Stimulated activated CD8-positive, alpha-beta memory T cell treated with anti-CD3 and anti-CD28 coated beads, Interleukin-15, amount 100 ng/mL, for 4 hours (primary cell): ENCODE measurements around the gene SH3BP4.
"Not testable (repeated sequence)": the region's sequence is repeated elsewhere in the genome, so short reads cannot be mapped to it uniquely, and the experiment has no call there.

ENCODE experiments used
- DNase-seq, 2 donors: peaks; one replicate each; pipeline ENCODE4 v3.0.0-alpha.2; 2020; ENCODE audit warnings: low read depth in 2 of 2

Gene SH3BP4

DNA sequence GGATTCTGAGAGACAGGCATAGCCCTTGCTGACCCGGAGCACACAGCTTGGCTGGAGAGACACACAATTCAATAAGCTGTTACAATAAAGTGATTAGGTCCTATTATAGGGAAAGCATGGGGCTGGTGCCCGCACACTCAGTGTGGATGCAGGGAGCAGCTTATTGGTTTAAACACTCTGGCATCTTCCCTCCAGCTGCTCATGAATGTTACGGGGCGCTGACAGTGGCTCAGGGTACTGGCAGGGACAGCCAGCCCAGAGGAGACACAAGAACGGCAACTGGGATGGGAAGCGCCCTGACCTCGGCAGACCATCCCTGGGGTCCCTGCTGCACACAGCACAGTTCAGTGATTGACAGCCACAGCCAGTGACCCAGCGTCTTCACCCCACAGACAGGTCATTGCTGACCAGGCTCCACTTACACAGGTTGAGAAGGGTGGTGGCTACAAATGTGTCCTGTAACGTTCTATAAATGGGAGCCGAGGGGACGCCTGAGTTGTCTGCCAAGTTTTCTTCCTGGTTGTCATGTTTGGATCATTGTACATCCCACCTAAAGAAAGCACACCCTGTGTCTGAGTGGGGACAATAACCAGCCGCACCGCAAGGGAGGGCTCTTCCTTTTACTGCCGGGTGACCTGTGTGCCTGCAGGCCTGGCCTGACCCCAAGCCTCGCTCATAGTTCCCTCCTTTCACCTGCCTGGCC lies 60.3 kb downstream of the SH3BP4 start:
- no peak for DNase-seq

DNA sequence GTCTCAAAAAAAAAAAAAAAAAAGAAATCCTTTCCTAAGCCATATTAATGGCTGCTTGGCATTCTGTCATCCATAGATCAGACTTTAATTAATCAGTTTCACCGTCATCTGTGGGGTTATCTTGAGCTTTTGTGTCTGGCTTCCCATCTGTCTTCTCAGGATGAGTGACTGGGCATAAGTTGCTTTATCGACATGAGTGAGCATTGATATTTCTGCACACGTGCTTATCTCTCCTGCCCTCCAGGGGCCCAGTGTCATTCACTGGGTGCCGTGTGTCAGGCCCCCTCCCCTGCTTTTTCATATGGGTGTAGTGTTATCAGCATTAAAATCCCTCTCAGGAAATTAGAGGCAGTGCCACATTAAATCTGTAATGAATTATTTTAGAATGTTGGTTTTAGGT lies 65.6 kb downstream of the SH3BP4 start:
- no peak for DNase-seq

DNA sequence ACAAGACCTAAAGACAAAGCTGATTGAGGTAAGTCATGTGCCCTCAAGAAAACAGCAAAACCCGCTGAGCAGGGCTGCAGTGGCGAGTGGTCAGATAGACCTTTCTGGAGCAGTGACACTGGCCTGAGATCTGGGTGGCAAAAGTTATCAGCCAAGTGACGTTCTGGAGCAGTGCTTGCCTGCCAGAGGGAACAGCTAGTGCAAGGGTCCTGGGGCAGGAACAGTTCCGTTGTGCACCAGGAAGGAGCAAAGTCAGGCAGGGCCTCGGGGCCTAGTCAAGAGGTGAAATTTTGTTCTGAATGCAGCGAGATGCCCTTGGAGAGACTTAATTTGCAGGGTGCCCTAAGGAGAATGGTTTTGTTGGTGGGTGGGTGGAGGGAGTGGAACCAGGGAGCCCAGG lies 67.0 kb downstream of the SH3BP4 start:
- no peak for DNase-seq

DNA sequence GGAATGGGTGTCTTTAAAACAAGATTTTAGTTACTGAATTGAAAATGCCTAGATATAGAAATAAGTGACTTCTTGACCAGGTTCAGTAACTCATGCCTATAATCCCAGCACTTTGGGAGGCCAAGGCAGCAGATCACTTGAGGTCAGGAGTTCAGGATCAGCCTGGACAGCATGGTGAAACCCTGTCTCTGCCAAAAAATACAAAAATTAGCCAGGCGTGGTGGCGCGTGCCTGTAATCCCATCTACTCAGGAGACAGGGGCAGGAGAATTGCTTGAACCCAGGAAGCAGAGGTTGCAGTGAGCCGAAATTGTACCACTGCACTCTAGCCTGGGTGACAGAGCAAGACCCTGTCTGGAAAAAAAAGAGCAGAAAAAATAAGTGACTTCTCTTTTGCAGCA lies 68.3 kb downstream of the SH3BP4 start:
- DNase-seq: not testable (repeated sequence)

DNA sequence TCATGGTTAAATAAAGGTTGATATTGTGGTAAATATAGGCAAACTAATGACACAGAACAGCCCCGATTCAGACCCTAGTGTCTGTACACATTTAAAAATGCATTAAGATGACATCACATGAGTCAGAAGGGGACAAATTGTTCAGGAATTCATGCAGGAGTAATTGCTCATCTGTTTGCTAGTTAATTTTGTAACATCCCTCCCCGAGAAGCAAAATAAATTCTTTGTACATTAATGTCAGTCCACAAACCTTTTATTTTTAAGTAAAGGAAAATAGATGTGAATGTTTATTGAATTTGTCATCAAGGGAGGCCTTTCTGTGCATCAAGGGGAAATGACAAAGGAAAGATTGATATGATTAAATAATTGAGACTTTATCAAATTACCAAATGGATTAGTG lies 69.9 kb downstream of the SH3BP4 start:
- no peak for DNase-seq

DNA sequence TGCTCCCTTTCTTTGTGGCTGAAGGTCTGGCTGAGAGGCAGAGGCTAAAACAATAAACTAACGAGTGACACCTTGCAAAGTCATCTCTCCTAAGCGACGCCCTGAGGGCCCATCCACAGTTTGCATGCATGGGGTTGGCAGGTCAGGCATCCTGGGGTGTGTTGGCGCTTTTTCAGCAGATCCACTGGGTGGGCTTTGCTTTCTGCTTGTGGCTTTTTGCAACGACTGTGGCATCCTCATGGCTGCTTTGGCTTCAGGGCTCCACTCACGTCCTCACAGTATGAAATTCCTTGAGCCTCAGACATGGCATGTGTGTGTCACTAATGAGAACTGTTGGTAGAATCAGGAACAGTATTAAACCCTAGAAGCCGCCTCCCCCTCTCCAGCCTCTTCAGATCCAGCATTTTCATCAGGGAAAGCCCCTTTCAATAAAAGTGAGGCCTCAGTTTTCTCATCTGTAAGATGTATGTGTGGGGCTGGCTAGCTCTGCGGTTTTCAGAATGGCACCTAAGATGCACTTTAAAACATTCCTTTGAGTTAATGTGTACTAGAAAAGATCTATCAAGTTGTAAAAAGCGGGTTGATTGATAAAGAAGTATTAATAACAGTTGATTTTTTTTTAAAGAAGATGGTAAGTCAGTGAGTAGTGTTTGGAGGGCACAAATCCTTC lies 72.5 kb downstream of the SH3BP4 start:
- DNase-seq: no peak

DNA sequence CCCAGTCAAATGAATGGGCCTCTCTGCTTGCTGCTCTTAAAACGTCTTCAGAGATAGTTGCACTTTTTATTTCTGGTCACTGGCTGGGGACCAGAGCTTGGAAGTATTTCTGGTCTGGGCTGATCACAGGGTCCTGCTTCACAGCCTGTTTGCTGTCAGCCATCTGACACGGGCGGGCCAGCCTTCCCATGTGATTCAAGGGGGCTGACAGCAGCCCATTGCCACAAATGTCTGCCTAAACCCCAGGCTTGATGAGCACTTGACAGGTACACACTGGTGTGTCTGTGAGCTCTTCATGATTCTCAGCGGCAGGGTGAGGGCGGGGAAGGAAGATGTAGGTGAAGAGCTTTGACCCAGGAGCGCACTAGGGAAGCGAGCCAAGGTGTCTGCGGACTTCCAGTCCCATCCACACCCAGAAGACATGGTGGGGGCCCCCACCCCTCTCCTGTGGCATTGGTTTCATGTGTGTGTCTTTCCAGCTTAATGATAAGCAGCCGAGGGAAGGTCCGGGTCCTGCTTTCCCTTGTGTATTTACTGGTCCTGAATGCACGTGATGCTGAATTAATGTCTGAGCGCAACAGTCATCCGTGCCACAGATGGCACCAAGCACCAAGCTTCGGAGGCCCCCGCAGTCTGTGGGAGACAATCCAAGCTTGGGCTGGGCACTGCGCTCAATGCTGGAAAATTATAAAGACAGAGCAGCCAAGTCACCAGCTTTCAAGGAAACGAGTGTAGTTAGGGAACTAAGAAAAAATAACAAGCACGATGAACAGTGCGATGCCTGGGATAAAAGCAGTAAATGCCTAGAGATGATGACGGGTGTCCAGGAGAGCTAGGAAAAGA lies 73.3 kb downstream of the SH3BP4 start:
- no peak for DNase-seq

DNA sequence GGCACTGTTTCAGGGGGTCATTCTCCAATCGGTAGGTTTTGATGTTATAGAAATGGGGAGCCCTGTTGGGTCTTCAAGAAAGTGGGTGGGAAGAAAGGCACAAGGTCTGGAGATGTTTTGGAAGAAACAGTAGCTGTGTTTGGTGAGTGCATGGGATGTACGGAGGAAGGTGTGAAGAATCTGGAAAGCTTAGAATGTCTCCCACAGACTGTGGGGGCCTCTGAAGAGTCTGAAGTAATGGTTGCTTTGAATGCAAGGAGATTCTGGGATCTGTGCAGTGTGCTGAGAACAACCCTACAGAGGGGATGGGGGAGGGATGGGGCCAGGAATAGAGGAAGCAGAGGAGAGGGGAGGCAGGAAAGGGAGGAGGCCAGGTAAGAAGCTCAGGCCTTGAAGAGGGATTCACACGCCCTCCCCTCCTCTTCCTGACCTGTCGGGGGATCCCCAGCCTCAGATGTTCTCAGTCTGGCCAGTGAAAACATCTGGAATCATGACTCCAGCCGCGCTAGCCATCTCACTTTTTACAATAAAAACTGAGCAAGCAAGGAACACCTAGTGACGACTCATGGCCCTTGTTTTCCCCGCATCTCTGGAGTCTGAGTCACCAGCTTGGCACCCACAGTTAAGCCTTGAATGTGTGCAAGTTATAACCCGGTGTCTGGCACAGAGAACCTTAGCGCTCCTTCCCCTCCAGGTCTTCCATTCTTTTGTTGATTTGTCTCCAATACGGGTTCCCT lies 74.2 kb downstream of the SH3BP4 start:
- no peak for DNase-seq

DNA sequence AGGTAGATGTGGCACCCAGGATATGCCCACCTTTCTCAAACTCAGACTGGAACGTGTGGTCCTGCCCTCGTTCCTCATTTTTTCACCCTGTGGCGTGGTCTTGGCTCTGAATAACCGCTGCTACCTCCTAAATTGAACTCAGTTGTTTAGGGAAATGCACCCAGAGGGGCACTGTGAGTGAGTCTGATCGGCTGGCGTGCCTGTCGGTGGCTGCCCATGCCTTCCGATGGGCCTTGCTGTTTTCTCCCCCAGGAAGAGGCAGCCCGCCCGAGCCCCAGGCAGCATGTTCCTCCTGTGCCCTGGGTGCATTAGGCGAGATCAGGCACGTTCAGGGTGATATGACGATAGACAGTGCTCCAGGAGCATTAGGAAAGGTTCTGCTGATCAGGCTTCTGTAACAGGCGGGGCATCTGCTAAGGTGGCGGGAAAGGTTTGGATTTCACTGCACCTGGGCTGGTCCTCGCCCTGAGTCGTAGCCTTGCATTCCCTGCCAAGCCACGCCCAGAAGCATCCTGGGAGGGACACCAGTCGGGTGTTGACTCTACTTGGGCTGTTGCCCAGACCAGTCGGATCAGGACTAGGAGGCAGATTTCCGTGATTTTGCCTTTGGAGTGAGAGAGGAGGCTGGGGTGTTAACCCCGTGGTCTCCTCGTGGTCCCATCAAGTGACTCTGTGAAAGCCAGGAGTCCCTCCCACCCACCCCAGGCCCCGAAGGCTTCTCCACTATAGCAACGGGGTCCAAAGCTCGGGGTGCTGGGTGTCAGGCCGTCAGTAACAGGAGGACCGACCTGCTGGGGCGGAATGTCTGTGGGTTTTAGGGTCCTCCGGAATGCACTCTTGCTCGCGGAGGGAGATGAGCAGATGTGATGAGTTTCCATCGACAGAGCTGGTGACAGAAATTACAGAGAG lies 75.1 kb downstream of the SH3BP4 start:
- no peak for DNase-seq

DNA sequence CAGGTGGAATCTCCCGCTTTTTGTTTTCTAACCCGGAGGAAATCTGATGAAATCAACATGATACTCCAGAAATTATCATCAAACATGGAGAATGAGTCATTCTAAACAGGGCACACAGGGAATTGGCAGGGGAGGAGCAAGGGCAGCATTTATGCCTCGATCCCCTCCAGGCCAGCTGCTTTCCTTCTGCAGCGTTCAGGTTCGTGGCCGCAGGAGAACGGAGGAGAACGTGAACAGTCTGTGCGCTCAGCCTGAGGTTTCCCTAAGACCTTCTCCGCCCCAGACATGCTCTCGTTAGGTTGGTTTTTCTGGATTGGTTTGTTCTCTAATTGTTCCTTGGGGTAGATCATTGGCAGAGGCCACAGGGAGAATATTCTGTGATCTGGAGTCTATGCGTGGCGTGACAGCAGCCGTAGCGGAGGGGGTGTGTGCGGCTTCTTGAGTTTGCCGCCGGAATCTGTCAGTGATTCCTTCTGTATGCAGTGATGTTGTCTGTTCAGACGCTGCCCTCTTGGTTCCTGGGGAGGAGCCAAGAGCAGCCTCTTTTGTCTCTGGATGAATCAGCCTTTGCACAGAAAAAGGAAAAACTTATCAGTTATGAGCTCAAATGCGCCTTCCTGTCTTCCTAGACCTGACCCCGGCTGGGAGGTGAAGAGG lies 75.9 kb downstream of the SH3BP4 start:
- DNase-seq: no peak

DNA sequence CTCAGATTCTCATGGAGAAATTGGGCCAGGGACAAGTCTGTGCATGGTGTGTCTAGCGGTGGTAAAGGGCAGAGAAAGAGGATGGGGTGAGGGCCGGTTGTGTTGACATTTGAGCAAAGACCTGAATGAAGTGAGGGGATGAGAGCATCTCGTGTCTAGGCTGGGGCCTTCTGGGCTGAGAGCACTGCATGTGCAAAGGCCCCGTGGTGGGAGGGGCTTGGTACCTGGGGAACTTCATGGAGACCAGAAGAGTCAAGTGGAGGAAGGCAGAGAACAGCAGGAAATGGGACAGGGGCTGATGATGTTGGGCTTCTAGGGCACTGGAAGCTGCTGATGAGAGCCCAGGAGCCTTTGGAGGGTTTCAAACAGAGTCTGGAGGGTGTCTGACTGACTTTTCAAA lies 76.8 kb downstream of the SH3BP4 start:
- no peak for DNase-seq

DNA sequence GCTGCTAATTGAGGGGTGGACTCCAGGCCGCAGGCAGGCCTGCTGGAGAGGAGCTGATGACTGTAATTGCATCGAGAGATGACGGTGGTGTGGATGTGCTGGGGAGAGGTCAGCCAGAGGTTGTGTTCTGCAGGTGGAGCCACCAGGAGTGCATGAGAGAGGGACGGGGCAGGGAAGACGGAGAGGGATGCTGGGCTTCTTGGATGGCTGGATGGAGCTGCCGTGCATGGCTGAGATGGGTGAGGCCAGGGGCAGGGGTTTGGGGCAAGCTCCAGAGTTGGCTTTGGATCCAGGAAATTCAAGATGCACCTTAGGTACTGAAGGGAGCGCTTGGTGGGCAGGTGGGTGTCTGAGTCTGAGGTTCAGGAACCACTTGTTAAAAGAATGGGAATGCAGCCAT lies 77.2 kb downstream of the SH3BP4 start:
- DNase-seq: no peak

DNA sequence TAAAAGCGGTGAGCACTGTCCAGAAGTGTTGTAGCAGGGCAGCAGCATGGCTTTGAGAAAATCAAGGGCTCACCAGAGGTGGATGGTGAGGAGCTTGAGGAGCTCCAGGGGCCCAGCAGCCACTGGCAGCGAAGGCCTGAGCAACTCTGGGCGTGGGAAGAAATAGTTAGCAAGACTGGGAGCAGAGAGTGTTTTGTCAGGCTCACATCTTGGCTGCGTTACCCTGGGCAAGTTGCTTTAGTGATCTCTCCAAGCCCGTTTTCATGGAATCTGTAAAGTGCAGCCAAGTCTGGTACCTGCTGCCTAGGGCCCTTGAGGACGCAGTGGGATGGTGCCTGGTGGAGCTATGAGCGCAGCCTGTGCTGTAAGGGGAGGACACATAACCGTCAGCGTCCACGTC lies 78.3 kb downstream of the SH3BP4 start:
- DNase-seq: no peak

DNA sequence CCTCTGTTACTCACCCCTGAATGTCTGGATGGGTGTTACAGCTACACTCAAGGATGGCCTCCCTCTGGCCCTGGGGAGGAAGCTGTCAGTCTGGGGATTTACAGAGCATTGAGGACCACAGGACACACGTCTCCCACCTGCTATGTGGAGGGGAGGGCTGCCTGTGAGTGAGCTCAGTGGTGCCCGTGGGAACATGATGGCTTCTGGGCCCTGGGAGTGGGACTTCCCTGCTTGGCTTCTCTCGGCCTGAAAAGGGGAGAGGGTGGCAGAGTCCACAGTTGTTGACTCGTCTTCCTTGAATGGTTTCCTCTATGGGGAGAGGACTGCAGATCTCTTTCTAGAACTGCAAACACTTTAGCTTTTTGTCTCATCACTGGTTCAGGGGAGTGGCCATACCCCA lies 79.1 kb downstream of the SH3BP4 start:
- no peak for DNase-seq

DNA sequence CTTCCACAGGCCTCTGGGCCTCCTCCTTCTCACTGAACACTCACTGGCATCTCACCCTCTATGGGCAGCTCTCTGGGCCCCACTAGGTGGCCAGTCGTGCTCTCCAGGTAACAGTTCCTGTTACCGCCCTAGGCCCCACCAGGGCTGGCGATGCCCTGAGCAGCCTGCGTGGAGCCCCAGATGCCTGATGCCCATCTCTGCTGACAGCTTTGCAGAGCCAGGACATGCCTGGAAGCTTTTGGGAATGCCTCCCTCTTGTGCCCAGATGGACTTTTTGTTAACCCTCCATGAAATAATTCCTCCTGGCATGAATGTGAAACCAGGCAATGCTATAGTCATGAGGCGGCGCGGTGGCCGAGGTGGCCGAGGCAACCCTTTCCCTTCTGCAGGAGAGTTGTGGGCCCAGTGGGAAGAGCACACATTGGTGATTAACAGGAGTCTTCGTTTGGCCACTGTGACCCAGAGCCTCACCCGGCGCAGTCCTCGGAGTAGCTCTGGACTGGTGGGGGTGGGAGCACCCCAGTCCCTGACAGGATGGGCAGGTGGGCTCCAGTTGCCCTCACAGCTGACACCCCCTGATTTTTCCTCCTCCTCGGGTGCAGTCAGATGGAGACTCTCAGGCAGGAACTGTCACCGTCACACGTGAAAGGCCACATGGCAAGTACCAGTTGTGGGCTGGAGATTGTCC lies 80.0 kb downstream of the SH3BP4 start:
- no peak for DNase-seq

DNA sequence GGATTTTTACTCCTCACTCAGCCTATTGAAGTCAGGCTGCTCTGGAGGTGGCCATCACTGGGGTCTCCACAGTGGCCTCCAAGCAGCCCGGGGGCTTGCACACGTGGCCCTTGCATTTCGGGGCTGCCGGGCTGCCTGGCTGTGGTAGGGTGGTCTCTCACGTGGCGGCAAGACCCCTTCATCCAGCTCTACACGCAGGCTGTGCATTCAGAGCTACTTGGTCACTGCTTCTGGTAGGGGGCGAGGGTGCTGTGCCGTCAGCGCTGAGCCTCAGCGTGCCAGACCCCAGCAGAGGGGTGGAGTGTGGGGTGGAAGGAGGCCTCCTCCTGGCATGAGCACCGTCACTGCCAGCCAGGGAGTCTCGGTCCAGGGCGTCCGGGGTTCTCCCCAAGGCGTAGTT lies 80.6 kb downstream of the SH3BP4 start:
- DNase-seq: no peak

DNA sequence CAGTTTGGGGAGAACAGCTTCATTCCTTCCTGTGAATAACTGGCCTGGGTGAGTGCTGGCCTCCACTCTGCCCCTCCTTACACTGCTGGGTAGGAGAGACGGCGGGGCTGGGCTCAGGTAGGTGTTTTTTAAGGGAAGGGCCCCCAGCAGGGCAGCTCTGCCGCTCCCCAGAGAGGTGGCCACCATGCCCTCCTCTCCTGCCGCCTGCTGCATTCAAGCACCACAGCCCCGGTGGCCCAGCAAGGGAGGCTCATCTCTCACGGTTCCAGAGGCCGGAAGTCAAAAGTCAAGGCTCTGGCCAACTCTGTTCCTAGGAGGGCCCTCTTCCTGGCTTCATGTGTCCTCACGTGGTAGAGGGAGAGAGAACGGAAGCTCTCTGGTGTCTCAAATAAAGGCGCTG lies 81.1 kb downstream of the SH3BP4 start:
- DNase-seq: no peak

DNA sequence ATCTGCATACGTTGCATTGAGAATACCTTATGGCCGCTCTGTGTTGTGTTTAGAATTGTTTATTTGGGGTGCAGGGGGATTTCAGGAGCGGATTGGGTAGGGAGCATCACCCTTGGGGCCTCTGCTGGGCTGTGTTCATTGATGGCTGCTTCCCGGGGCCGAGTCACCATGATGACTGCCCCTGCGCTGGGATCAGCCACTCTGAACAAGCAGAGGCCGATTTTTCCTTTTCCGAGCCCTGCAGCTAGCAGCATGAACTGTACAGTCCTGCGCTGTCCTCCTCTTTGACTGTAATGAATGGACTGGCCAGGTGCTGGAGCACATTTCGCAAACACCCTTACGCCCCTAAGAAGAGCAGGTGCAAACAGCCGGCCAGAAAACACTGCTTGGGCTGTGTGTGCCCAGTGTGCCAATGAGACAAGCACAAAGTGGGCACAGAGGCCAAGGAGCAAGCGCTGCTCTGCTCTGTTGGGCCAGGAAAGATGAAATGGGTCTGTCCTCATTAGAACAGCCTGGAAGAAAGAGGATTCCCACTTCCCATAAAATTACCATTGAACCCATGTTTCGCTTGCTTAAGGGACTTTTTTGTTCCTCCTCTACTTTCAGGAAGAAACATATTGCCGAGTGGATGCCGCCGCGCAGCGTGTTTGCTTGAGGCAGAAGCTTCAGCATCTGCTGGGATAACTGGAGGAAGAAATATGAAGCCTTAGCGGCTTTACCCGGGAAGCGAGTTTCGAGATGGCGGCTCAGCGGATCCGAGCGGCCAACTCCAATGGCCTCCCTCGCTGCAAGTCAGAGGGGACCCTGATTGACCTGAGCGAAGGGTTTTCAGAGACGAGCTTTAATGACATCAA lies 82.7 kb downstream of the SH3BP4 start:
- no peak for DNase-seq

DNA sequence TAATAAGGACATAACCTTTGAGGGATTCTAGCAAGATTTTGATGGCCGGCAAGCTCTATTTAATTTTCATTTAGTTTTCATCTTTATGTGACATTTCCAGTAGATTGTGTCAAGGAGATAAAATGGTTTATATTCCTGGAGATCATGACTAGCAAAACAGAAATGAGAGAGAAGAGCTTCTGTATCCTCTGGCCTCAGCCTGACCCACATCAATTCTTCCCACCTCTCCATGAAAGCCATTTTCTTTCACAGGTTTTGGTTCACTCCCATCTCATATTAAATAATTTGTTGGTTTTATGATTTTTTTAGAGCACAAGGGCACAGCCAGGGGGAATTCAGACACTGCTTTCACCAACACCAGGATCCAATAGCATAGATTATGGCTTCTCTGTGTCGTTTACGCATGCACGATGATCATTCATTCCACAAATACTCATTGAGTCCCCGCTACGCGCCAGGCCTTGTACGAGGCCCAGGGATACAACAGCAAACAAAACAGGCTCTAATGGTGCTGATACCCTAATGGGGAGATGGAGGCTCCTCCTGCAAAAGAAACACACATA lies 85.9 kb downstream of the SH3BP4 start:
- no peak for DNase-seq
